GM12873 (cell line): ENCODE measurements around the gene ARHGAP36.

Experiments
- TF ChIP-seq, protein P1 (sequence below): IDR thresholded peaks from 2 replicates; pipeline ENCODE4 v1.5.1; 2012; ENCODE audit warnings: low read depth, mild to moderate bottlenecking, moderate library complexity, low read length, control low read depth; ENCODE audit not compliant: insufficient read depth; ENCODE audit errors: missing control alignments

ARHGAP36 gene

DNA sequence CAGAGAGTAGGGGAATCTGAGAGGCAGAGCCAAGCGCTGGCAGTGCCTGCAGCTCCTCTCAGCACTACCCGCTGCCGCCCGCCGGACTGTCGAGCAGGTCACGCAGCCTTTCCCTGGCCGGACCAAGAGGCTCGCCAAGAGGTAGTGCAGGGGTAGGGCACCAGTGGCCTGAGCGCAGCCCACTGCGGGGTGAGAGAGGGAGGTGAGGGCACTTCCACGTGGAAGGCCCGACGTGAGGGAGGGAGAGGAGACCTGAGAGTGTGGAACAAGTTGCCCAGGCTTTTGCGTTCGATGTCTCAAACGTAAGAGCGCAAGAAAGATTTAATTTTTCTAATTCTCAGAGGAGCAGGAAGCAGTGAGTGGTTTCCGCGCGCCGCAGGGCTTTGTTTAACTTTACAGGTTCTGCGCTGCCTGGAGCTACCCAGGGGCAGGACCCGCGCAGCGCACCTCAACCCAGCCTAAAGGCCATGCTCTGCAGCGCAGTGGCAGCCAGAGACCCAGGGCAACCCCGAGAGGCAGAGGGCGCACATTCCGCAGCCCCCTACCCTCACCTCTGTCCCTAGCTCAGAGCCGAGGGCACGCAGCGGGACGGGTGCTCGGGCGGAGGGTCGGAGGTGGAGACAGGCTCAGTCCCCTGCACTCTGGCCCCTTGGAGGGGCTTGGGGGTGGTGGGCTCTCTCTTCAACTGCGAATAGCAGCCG is 14.9 kb downstream of the ARHGAP36 start:
- TF ChIP-seq, protein P1, sequence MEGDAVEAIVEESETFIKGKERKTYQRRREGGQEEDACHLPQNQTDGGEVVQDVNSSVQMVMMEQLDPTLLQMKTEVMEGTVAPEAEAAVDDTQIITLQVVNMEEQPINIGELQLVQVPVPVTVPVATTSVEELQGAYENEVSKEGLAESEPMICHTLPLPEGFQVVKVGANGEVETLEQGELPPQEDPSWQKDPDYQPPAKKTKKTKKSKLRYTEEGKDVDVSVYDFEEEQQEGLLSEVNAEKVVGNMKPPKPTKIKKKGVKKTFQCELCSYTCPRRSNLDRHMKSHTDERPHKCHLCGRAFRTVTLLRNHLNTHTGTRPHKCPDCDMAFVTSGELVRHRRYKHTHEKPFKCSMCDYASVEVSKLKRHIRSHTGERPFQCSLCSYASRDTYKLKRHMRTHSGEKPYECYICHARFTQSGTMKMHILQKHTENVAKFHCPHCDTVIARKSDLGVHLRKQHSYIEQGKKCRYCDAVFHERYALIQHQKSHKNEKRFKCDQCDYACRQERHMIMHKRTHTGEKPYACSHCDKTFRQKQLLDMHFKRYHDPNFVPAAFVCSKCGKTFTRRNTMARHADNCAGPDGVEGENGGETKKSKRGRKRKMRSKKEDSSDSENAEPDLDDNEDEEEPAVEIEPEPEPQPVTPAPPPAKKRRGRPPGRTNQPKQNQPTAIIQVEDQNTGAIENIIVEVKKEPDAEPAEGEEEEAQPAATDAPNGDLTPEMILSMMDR: no peak

DNA sequence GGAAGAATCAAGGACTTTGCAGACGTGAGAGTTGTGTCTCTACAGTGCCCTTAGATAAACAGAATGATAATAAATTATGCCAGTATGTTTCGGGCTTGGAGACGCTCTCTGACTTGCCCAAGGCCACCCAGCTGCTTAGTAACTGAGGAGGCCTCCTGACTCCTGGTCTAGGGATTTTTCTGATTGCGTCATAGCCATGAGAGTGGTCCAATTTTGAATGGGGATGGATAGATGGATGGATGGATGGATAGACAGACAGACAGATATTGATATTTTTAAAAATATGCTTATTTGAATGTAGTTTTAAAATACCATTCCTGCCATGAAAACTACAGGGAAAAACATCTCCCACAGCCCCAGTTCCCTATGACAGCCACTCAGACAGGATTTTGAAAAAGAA is 15.5 kb downstream of the ARHGAP36 start:
- TF ChIP-seq, protein P1: no peak

DNA sequence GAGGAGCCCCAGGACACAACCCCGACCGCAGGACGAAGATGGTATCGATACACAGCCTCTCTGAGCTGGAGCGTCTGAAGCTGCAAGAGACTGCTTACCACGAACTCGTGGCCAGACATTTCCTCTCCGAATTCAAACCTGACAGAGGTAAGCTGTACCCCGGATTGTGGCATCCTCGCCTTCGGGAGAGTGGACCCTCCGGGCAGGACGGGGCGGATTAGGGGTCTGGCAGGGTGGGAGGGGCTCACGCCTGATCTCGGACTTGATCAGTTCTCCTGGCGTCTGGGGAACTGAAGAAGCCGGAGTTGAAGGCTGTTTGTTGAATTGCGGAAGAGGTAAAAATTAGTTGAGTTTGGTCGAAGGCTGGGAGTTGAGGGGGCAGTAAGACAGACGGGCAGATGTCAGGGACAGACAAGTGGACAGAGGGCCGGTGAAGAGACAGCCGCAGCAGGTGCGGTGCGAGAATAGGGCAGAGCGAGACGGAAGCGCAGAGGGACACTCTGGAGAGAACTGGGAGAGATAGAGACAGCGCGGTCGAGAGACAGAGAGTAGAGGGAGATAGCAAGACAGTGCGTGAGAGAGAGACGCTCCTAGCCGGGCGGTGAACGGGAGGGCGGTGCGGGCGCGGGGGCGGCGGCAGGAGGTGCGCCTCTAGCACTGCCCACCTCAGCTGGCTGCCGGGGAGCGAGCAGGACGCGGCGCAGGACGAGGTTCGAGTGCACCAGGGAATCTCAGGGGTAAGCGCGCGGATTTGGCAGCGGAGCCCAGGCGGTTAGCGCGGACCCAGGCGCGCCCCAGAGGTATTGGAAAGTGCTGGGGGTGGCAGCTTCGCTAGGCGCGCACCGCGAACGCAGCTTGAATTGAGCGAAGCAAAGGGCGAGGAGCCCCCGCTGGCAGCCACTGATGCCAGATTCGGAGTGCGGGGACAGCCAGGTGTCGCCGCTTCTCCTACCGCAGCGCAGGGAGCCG is 23.9 kb downstream of the ARHGAP36 start:
- TF ChIP-seq, protein P1: no peak

DNA sequence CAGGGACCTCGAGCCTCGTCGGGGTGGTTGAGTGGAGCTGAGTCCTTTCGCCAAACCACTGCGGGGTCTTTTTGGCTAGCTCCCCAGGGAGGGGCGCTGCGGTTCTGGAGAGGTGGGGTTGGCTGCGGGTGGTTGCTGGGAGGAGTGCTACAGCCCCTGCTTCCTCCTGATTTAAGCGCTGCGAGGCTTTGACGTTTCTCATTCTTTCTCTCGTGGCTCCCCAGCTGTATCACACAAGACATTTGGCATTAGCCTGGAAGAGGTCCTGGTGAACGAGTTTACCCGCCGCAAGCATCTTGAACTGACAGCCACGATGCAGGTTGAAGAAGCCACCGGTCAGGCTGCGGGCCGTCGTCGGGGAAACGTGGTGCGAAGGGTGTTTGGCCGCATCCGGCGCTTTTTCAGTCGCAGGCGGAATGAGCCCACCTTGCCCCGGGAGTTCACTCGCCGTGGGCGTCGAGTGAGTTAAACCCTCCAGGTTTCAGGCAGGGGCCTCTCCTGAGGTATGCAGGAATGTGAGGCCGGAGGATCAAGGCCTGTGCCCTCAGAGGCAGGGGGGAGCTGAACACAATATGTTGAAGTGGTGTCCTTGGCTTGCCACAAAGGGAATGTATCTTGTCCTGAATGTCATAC is 25.5 kb downstream of the ARHGAP36 start:
- TF ChIP-seq, protein P1: no peak

DNA sequence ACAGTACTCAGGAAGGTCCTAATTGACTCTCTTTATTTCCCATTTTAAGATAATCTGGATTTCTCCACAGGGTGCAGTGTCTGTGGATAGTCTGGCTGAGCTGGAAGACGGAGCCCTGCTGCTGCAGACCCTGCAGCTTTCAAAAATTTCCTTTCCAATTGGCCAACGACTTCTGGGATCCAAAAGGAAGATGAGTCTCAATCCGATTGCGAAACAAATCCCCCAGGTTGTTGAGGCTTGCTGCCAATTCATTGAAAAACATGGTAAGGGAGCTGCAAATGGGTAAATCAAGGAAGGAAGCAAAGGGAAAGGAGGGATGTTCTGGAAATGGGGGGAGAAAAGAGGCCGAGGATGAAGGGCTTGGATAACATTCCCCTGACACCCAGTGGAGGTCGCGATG is 26.0 kb downstream of the ARHGAP36 start:
- TF ChIP-seq, protein P1: no peak

DNA sequence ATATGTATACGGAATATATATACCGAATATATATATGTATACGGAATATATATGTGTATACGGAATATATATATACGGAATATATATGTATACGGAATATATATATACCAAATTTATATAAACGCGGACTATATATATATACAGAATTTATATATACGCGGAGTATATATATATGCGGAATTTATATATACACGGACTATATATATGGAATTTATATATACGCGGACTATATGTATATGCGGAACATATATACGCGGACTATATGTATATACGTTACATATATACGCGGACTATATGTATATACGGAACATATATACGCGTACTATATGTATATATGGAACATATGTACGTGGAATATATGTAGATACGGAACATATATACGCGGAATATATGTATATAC is 78.6 kb downstream of the ARHGAP36 start:
- TF ChIP-seq, protein P1: no peak

DNA sequence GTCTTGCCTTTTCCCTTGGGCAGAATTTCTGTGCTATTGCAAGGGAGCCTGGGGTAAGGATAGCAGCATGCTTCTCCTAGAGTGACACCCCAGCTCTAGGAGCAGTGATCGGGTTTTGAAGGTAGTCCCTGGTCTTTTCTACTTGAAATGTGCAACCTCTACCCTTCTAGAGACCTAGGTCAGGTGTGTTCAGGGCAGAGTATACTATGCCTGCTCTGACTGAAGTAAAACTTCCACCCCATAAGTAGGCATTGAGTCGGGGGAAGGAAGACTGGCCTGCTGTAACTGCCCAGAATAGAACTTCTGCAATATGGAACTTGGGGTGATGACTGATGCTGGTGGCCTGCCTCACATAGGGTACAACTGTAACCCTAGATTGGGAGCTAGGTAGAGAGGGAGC is 80.9 kb downstream of the ARHGAP36 start:
- TF ChIP-seq, protein P1: no peak
